Astrocyte of the cerebellum (primary cell): ENCODE data around the gene VPS26B.
A peak's percentile ranks its signal among the peaks of the same experiment; 100 is the strongest.
"Not testable (repeated sequence)": the region's sequence is repeated elsewhere in the genome, so short reads cannot be mapped to it uniquely, and the experiment has no call there.

Experiments used
- DNase-seq: peaks from one replicate; pipeline ENCODE4 v3.0.0-alpha.2; 2011; ENCODE audit warnings: low read depth
- H3K4me3 ChIP-seq: 2 replicates; pipeline ENCODE4 v1.5.1; 2011; ENCODE audit warnings: mild to moderate bottlenecking, low read depth, low read length, moderate library complexity
- in situ Hi-C: cut with HindIII; loops from 2 replicates; pipeline ENCODE4 v1.10.0; 2017; ENCODE audit warnings: low sequenced_read_pairs
- TF ChIP-seq, protein P1 (sequence below): IDR thresholded peaks from 2 replicates; pipeline ENCODE4 v1.5.1; 2012; ENCODE audit warnings: low read length, low read depth, moderate library complexity, mild to moderate bottlenecking; ENCODE audit errors: missing control alignments

The VPS26B gene

DNA sequence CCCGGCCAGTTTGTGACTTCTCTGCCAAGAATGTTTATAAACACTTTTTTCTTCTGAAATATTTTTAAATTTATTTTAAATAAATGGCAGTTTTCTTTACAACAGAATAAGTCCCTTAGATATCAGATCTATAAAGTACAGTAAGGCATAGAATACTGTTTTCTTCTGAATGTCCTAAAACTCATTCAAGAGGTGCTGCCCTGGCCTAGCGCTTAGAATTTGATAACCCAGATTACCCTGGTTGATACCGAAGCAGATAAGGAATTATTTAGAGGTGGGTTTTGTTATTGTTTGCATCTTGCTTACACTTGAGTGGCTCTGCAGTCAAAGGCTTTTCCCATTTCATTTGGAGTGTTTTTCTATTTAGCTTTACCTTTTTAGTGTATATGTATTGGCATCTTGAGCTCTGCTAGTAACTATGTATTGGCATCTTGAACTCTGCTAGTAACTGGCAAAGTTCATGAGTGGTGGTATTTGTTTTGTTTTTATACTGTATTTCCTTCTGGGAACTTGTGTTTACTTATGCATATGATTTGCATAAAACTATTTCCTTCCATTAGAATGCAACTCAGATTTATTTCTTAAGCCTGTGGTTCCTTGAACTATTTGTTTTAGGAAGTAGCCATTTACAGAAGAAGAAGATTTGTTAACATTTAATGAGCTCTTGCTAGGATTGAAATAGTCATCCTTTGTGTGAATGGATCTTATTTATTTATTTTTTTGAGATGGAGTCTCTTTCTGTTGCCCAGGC is 30.1 kb downstream of the VPS26B start:
- TF ChIP-seq, protein P1, sequence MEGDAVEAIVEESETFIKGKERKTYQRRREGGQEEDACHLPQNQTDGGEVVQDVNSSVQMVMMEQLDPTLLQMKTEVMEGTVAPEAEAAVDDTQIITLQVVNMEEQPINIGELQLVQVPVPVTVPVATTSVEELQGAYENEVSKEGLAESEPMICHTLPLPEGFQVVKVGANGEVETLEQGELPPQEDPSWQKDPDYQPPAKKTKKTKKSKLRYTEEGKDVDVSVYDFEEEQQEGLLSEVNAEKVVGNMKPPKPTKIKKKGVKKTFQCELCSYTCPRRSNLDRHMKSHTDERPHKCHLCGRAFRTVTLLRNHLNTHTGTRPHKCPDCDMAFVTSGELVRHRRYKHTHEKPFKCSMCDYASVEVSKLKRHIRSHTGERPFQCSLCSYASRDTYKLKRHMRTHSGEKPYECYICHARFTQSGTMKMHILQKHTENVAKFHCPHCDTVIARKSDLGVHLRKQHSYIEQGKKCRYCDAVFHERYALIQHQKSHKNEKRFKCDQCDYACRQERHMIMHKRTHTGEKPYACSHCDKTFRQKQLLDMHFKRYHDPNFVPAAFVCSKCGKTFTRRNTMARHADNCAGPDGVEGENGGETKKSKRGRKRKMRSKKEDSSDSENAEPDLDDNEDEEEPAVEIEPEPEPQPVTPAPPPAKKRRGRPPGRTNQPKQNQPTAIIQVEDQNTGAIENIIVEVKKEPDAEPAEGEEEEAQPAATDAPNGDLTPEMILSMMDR, result no peak
- DNase-seq, result no peak
- in situ Hi-C loops, result no loop called here
- peak overlapping the region; percentile 90 for H3K4me3 ChIP-seq

DNA sequence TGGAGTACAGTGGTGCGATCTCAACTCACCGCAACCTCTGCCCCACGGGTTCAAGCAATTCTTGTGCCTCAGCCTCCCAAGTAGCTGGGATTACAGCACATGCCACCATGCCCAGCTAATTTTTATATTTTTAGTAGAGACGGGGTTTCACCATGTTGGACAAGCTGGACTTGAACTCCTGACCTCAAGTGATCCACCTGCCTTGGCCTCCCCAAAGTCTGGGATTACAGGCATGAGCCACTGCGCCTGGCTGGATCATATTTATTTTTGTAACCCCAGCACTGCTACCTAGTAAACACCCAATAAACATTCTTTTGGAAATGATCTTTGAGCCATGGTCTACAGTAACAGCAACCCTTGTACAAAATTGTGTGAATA is 30.7 kb downstream of the VPS26B start:
- in situ Hi-C loops, H3K4me3 ChIP-seq, DNase-seq: not testable (repeated sequence)

DNA sequence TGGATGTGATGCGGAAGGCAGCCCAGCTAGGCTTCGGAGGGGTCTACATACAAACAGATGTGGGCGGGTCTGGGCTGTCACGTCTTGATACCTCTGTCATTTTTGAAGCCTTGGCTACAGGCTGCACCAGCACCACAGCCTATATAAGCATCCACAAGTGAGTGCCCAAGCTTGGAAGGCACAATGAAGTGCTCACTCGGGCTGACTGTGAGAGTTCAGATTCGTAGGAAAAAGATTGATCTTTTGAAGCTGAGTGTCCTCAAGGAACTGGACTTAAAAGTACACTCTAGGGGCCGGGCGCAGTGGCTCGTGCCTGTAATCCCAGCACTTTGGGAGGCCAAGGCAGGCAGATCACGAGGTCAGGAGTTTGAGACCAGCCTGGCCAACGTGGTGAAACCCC is 32.6 kb downstream of the VPS26B start:
- H3K4me3 ChIP-seq, result no peak overlapping the region
- TF ChIP-seq, protein P1, result no peak
- in situ Hi-C loops, result no loop called here
- no peak for DNase-seq

DNA sequence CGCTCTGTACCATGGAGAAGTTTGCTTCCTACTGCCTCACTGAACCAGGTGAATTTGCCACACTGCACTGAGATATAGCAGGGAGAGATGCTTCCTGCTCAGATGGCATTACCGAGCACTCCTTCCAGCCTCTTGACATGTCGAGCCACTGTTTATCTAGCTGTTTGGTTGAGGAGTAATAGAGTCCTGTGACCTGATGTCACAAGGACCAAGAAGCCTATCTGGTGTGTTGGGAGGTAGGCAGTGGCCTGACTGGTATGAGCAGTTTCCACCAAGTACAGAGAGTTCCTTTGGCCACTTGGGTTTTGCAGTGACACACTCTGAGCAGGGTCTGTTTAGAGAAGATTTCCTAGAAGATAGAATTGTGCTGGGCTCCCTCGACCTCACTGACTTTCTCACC is 34.1 kb downstream of the VPS26B start:
- TF ChIP-seq, protein P1, result no peak
- in situ Hi-C loops, result no loop called here
- no peak for DNase-seq
- H3K4me3 ChIP-seq, result no peak overlapping the region

DNA sequence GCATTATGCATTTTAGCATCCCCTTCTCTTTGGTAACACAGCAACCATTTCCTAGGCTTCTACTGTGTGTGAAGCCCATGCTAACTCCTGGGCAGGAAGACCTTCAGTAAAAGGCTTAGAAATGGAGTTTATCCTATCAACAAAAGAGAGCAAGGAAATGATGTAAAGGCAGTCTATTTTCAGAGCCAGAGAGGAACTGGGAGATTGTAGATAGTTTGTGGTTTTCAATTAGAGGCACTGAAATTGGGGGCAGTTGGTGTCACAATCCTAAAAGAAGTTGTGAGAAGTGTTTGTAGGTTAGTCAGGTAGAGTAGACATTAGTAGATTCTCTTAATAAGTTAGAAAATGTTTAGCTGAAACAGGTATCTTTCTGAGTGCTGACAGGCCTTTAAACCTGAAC is 36.0 kb downstream of the VPS26B start:
- H3K4me3 ChIP-seq, result no peak overlapping the region
- TF ChIP-seq, protein P1, result no peak
- in situ Hi-C loops, result no loop called here

DNA sequence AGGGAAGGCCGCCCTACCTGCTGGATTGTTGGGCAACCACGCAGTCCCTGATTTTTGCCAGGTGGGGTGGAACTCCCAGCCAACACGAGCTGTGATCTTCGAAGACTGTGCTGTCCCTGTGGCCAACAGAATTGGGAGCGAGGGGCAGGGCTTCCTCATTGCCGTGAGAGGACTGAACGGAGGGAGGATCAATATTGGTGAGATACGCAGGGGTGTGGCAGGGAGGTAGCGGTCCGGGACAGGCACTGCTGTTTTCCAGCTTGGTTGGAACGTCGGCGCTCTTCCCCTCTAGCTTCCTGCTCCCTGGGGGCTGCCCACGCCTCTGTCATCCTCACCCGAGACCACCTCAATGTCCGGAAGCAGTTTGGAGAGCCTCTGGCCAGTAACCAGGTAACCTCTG is 36.5 kb downstream of the VPS26B start:
- in situ Hi-C loops, result no loop called here
- TF ChIP-seq, protein P1, result no peak

More for the DNA sequence above, 36.0 kb downstream of the VPS26B start:
- DNase-seq, result no peak

DNA sequence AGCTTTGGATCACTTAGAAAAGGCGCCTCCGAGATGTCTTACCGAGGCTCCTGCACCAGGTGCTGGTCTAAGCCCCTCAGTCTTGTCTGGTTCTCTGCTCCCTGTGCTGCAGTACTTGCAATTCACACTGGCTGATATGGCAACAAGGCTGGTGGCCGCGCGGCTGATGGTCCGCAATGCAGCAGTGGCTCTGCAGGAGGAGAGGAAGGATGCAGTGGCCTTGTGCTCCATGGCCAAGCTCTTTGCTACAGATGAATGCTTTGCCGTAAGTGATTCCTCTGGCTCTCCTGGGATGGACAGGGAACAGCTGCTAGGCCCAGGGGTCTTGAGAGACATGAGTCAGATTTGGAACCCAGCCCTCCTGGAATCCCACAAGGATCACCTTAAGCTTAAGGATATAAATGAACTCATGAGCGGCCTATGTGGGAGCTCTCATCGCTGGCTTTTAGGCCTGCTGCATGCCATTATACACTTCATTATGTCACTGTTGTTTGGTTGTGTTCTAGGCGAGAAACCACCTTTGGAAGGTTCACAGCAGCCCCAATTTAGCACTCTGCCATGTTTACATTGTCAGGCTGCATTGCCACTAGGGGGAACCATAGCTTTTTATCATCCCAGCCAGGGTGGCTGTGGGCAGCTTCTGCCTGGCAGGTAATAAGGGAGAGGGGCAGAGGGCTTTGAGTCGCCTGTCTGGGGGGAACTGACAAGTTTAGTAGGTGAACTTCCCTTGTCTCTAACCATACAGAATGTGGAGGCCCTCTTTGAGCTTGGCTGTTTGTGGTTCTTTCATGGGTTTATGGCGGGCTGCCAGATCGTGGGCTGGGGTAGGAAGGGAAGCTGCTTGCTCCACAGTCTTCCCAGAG is 37.4 kb downstream of the VPS26B start:
- in situ Hi-C loops, result no loop called here
- TF ChIP-seq, protein P1, result peak; percentile 64
- H3K4me3 ChIP-seq, result no peak overlapping the region
- DNase-seq, result peak; percentile 38

More for the DNA sequence above, 36.5 kb downstream of the VPS26B start:
- DNase-seq, result no peak
- no peak overlapping the region for H3K4me3 ChIP-seq
